IPS-18c (cell line): ENCODE data around the gene CCDC27.
"Not testable (repeated sequence)": the region's sequence is repeated elsewhere in the genome, so short reads cannot be mapped to it uniquely, and the experiment has no call there.

Experiments
- H3K4me3 ChIP-seq: 2 replicates; pipeline ENCODE4 v1.7.0; 2013; ENCODE audit warnings: low read depth, mild to moderate bottlenecking, low read length, moderate library complexity; ENCODE audit not compliant: insufficient read depth
- H3K9me3 ChIP-seq: one replicate; pipeline ENCODE4 v1.6.1; 2013; ENCODE audit warnings: mild to moderate bottlenecking, low read length, moderate library complexity; ENCODE audit not compliant: control insufficient read depth, insufficient read depth

The CCDC27 gene

GRCh38 chr1:3716351-3716750 is 35.9 kb upstream of the CCDC27 start:
- Histone ChIP-seq H3K9me3 (no peaks in the 10 kb centered on the region), H3K4me3 (no peak overlapping the region)

DNA sequence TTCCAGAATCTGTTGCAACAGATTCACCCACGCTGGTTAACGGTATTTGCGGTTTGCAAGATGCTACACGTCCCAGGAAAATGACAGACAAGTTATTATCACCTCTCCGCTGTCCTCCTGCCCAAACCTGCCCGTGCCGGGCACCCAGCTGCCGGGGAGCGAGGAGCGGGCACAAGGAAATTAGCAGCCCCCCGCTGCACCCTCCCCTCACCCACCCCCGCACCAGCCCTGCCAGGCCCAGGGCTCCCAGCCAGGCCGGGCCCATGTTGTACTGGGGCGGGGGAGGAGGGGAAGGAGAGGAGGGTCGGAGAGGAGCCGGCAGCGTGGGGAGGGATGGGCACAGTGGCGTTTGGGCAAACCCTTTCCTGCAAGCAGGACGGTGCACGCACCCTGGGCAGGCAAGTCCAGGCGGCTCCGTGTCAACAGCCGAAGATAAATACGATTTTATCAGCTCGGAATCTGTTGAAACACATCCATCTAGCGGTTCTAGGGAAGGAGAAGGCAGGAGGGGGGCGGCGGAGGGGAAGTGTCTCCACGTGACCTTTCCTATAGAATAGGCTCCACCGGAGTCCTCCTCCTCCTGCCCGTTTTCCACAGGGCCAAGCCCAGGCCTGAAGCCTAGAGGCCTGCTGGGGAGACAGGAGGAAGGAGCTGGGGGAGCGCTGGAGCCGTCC is 35.1 kb upstream of the CCDC27 start:
- no peak overlapping the region for H3K4me3 ChIP-seq
- no peaks in the 10 kb centered on the region for H3K9me3 ChIP-seq

- H3K9me3 ChIP-seq: no peaks in the 10 kb centered on the region
- peak overlapping the region; percentile 36; the same call in 1 of the 2 replicates for H3K4me3 ChIP-seq
Observed at GRCh38 chr1:3717715-3718601, 34.3 kb upstream of the CCDC27 start.

GRCh38 chr1:3718764-3719163 is 33.5 kb upstream of the CCDC27 start:
- no peaks in the 10 kb centered on the region for H3K9me3 ChIP-seq
- H3K4me3 ChIP-seq: no peak overlapping the region

GRCh38 chr1:3721955-3722465 is 30.2 kb upstream of the CCDC27 start:
- H3K4me3 ChIP-seq: no peak overlapping the region

GRCh38 chr1:3722846-3723245 is 29.4 kb upstream of the CCDC27 start:
- no peaks in the 10 kb centered on the region for H3K9me3 ChIP-seq
- no peak overlapping the region for H3K4me3 ChIP-seq

More at GRCh38 chr1:3721955-3722465, 30.2 kb upstream of the CCDC27 start:
- no peaks in the 10 kb centered on the region for H3K9me3 ChIP-seq

GRCh38 chr1:3724416-3725030 is 27.7 kb upstream of the CCDC27 start:
- H3K9me3 ChIP-seq, H3K4me3 ChIP-seq: not testable (repeated sequence)

DNA sequence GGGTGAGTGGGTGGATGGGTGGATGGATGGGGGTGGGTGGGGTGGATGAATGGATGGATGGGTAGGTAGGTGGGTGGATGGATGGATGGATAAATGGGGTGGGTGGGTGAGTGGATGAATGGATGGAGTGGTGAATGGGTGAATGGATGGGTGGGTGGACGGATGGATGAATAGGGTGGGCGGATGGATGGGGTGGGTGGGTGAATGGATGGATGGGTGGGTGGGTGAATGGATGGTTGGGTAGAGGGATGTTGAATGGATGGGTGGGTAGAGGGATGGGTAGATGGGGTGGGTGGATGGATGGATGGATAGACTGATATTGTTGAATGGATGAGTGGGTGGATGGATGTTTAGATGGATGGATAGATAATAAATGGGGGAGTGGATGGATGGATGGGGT is 26.9 kb upstream of the CCDC27 start:
- peaks cover 2% of the 10 kb centered on the region for H3K9me3 ChIP-seq

DNA sequence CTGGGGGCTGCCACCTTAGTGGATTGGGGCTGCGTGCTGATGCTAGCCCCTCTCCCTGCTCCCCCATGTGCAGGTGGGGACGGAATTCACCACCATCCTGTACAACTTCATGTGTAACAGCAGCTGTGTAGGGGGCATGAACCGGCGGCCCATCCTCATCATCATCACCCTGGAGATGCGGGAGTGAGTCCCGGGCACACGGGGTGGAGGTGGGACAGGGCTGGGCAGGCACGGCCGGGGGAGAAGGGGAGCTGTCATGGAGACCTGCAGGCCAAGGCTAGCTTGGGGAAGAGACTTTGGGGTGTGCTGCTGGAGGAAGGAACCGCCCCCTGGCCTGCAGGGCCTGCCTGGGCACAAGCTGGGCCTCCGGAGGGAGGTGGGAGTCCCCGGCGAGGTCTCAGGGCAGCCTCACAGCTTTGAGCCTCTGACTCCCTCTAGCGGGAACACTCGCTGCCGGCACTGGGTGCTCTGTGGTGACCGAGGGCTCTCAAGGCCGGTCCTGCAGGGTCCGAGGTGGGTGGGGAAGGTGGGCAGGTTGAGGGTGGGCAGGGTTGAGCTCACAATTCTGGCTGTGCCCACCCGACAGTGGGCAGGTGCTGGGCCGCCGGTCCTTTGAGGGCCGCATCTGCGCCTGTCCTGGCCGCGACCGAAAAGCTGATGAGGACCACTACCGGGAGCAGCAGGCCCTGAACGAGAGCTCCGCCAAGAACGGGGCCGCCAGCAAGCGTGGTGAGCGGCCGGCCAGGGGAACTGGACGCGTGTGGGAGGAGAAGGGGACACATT is 25.0 kb upstream of the CCDC27 start:
- no peak overlapping the region for H3K4me3 ChIP-seq

More for the DNA sequence above, 26.9 kb upstream of the CCDC27 start:
- H3K4me3 ChIP-seq: no peak overlapping the region

DNA sequence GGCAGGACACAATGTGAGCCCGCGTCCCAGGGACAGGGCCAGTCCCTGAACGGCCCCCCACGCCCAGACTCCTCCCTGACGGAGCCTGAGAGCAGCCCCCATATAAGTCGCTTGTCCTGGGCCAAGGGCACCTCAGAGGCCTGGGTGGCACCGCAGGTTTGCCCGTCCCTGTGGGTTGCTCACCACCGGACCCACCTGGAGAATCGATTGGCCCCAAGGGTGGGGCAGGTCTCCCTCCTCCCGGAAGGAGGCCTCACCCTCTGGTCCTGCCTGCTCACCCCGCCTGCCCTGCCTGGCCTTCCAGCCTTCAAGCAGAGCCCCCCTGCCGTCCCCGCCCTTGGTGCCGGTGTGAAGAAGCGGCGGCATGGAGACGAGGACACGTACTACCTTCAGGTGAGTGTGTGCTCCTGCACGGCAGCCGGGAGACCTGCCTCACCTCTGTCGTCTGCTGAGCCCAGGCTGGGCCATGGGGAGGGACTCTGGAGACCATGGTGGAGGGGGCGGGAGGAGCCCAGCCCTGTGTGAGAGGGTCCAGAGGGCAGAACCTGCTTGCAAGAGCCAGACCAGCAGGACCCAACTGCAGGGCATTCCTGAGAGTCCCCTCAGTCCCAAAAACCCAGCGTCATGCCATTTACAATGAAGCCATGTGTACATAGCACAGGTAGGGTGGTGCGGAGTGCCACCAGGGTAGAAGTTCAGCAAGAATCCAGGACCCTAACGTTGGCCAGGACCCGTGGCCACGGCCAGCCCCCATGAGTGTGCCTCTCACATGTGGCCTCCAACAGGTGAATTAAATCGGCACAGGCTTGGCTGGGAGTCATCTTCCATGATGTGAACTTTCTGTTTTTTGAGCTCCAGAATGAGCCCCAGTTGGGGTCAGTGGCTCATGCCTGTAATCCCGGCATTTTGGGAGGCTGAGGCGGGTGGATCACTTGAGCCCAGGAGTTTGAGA is 24.1 kb upstream of the CCDC27 start:
- peaks cover 2% of the 10 kb centered on the region for H3K9me3 ChIP-seq
- H3K4me3 ChIP-seq: no peak overlapping the region

More for the DNA sequence above, 25.0 kb upstream of the CCDC27 start:
- H3K9me3 ChIP-seq: peaks cover 2% of the 10 kb centered on the region

DNA sequence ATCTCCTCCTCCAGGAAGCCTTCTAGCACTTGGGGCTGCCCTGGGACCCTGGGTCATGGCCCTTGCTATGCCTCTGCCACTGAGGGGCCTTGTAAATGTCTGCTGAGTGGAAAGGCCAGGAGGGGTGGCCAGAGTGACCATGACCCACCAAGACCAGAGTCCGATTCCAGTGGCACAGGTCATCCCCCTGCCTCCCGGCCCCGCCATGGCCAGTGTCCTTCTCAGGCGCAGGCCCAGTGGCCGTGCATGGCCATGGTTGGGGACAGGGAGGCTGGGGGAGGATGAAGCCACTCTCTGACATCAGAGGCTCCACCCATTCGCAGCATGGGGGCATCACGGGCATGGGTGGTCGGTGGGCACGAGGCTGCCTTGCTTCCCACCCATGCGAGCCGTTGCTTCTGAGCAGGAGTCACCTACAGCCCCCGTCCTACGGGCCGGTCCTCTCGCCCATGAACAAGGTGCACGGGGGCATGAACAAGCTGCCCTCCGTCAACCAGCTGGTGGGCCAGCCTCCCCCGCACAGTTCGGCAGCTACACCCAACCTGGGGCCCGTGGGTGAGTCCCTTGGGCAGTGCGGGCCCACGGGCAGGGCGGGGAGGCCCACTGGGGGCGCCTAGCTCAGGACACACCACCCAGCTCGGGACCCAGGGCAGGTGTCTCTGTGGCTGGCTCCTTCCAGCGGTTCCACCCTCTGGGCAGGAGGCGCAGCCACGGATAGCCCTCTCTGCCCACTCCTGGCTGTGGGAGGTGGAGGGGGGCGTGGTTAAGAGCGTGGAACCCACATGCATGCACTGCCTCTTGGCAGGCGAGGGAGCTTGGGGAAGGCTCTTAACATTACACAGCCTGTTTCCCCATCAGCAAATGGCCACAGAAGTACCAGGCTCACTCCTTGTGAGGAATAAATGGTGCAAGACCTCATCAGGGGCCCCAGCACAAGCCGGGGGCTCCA is 22.4 kb upstream of the CCDC27 start:
- H3K9me3 ChIP-seq: peaks cover 2% of the 10 kb centered on the region
- no peak overlapping the region for H3K4me3 ChIP-seq

DNA sequence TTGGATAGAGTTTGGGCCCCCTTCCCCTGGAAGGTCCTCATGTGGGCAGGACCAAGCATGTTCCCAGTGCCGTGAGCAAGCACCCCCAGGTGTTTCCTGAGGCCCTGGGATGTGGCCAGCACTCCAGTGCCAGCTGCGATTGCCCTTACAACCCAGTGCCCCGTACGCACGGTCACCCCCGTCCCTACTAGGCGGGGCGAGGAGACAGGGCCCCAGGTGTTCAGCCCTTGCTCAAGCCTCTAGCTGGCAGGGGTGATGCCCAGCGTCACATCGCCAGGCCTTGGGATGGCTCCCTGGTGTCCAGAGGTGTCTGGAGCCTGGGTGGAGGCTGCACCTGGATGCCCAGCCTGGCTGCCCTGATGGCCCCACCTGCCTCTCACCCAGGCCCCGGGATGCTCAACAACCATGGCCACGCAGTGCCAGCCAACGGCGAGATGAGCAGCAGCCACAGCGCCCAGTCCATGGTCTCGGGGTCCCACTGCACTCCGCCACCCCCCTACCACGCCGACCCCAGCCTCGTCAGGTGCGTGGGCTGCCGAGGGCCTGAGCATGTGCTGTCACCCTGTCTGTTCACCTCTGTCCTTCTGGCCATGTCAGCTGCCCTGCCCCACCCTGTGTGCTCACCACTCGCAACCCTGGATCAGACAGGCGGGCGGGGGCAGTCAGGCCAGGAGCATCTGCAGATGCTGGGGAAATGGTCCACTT is 21.6 kb upstream of the CCDC27 start:
- Histone ChIP-seq H3K9me3 (peaks cover 2% of the 10 kb centered on the region), H3K4me3 (no peak overlapping the region)

DNA sequence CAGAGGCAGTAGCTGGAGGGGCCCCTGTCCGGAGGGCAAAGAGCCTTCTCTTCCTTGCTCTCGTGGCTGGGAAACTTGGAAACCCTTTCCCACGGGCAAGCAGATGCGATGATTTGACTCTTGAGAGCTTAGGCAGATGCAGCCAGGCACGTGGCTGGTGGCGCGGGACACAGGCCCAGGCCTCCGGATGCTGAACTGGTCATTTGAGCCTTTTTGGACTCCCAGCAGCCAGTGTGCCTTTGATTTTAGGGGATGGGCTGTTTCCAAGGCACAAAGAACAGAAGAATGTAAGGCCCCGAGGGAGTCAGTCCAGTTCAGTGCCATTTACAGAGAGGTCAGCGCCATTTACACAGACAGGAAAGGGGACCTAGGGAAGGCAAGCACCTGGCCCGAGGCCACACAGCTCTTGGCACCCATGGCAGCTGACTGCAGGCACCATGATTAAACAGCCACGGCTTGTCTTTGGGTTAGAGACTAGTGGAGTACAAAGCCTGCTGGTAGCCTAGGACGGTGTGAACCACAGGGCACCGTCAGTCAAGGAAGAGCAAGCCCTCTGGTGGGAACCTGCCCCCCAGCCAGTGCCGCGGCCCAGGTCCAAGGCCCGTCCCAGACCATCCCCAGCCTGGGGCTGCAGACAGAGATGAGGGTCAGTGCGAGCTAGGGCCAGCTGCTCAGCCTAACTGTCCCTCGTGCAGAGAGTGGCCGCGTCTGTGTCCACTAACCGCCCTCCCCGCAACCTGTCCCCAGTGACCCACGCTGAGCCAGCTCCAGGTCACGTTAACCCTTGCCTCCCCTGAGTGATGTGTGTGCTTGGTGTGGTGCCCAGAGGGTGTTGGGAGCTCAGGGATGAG is 20.4 kb upstream of the CCDC27 start:
- no peak overlapping the region for H3K4me3 ChIP-seq
- H3K9me3 ChIP-seq: peaks cover 2% of the 10 kb centered on the region
